NCI-H1105 treated with DMSO at 0.1 percent for 48 hours (cell line): ENCODE measurements around the gene HS6ST3.

Experiments used
- DNase-seq: peaks from one replicate; lab custom pipeline; 2025; lab: John Stamatoyannopoulos, UW

The HS6ST3 gene

DNA sequence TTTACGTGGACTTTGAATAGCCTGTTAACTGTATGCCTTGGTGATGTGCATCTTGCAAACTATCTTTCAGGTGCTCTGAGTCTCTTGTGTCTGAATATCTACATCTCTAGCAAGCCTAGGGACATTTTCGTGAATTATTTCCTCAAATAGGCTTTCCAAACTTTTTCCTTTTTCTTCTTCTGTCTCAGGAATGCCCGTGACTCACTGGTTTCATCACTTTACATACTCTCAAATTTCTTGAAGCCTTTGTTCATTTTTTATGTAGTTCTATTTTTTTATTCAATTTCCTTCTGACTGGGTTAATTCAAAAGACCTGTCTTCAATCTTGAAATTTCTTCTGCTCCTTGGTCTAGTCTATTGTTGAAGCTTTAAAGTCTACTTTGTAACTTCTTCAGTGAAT is 572.1 kb downstream of the HS6ST3 start:
- no peak for DNase-seq

DNA sequence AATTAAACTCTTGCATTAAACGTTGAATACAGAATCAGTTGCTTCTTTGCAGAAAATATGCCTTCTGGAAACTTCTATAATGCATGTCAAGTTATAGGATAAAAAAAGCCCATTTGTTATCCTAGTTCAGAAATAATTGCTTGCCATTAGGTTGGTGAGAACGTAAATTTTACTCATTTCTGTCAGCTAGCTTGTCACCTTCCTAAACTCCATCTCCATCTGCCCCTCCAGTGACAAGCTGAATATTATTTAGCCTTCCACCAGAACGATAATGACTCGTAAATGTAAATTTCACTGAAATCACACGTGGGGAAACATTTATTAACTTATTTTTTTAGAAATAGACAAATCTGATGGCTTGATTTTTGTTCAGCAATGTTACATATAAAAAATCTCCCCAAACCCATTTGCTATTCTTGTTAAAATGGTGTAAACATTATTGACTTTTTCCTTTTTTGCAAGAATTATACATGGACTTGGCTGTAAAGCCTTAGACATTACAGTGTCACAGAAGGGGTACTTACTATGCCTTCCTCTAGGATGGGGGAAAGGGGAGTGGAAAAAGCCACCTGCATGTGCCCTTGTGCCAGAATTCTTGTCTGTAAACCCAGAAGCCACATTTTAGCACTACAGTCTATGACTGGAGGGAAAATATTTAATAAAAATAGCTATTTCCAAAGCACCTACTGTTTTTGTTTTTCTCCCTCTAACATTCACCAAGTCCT is 577.5 kb downstream of the HS6ST3 start:
- DNase-seq, result no peak

DNA sequence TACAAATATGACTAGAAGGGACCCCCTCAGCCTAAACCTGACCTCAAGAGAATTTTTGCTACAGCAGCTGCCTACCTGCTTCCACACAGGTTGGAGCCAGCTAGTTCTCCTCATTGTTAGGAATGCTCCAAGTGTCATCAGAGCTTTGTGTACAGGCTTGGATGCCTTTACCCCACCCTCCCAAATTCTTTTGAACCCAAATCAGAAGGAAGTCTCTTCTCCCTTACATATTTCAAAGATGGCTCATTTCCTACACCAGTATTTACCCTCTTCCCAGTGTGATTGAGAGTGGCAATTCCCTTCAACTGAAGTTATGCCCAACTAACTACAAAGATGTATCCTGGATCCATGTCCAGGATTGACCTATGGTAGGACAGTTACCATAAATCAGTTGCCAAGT is 581.2 kb downstream of the HS6ST3 start:
- DNase-seq, result no peak

DNA sequence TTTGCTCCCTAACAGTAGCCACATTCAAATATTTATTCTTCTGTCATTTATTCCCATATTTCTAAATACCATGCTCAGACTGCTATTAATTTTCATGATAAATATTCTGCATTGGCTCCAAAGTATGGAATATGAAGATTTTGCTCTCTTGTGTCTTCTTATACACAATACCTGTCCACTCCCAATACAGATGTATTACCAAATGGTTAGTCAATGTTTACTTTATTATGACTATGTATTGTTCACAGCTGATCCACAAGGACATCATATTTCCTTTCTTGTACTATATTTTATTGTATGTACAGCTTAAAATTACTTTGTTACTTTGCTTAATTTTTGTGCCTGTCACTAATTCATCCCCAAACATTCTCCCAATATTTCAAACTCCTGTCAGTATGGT is 582.1 kb downstream of the HS6ST3 start:
- DNase-seq, result no peak

DNA sequence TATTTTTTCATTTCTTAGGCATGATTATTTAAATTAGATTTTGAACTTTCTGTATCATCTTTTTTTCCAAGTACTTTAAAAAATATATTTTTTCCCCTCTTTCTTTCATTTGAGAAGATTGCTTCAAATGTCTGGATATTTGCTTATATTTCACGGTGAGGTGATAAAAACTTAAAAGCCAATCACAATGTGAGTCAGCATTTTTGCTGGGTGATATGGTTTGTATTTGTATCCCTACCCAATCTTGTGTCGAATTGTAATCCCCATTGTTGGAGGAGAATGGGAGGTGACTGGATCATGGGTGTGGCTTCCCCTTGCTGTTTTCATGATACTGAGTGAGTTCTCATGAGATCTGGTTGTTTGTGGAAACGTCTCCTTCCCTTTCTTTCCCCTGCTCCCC is 583.9 kb downstream of the HS6ST3 start:
- no peak for DNase-seq

DNA sequence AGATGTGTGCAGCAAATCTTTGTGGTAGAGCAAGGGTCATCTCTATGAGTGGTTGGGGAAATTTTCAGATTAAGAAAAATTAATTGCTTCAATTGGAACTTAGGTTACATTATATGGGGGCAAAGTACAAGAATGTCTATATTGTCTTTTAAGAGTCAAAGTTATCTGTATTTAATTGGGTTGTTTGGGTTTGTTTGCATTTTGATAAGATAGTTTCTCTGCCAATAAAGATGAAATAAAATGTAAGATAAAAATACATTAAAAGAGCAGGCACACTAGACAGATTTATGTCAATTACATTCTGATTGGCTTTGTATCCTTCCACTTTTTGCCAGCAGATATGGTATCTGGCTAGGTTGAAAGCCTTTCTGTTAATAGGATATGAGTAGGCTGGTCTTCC is 587.1 kb downstream of the HS6ST3 start:
- DNase-seq, result no peak

DNA sequence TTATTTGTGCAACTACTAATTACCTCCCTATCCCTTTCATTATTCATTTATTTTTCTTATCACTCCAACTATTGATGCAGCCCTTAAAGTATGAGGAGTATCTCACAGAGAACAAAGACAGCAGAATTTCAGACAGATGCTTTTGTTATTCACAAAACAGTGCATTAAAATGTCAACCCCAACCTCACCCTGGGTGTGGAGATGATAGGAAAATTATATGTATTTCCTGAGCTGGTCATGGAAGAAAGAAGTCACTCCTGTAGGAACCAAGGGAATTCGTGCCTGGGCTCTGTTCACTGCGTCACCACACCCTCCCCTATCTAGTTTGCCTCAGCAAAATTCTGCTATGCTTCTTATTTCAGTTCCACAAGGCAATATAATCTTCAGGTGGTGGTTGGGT is 588.9 kb downstream of the HS6ST3 start:
- DNase-seq, result no peak

DNA sequence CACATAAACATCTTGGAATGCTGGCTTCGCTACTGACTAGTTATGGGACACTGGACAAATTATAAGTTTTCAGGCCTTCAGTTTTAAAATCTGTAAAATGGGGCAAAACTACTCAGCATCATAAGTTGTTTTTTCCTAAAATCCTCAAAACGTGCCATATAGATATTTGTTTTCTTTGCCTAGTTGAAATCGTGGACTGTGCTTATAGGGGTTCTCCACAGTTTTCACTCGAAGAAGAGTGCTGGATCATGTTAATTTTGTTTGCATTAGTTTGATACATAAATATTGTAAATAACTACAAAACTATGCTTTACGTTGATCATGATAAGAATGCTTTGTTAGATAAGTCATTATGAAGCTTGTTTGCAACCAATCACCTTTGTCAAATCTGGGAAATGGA is 591.0 kb downstream of the HS6ST3 start:
- DNase-seq, result no peak

DNA sequence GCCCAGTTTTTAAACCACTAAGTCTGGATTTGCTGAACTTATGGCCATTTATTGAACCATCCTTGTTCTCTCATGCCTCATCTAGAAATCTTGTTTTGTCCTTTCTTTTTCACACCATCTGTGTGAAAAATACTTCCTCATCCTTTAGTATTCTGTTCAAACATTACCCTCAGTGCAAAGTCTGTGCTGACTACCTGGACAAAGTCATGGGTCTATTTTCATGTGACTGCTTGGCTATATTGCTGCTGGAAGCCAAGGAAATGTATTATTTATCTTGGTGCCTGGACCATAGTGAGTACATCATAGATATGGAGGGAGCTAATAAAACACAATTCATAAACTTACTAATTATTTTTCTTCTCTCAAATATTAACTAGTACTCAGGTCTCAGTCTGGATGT is 591.9 kb downstream of the HS6ST3 start:
- DNase-seq, result no peak

DNA sequence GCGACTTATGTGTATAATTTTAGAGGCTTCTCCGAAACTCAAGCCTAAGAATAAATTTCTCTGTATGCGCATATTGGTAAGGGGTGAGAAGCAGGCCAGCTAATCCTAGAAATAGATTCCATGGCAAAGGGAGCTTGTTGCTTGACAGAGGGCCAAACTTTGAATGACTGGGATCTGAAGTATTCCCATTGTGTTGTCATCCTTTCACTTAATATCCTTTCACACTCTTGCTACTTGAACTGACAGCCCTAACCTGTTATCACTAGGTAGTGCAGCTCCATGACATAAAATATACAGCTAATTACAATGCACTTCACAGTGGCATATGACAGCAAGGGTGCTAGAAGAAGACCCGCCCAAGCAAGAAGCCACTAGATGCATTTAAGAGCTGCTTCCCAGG is 594.6 kb downstream of the HS6ST3 start:
- DNase-seq, result no peak

DNA sequence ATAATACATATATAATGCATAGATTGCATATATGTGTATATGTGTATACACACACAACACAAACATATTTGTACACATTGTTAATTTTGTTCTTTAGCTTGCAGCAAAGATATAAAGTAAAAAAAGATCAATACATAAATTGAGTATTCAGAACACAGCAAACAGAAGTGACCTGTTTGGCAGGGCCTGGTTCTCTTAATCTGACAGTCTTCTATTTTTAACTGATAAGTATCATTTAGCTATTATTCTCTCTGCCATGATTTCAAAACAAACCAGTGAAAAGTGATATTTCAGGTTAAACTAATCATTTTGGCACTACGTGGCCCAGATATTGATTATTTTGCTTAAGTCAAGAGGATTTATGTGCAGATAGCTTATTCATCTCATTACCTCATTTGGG is 595.0 kb downstream of the HS6ST3 start:
- no peak for DNase-seq

DNA sequence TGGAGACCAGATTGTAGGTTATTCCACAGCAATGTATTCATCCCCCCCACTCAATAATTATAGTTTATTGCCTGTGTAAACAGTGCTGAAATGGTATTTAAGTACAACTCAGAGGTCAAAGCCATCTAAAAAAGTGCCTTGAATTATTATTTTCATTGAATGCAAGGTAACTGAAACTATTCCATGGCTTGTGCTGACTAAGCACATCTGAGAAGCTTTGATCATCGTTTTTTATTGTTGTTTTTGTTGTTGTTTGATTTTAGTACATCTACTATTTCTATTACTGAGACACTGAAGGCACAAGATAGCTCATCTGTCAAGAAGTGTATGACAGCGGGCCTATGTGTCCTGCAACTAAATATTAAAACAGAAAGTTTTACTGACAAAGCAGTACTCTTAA is 596.4 kb downstream of the HS6ST3 start:
- DNase-seq, result no peak

DNA sequence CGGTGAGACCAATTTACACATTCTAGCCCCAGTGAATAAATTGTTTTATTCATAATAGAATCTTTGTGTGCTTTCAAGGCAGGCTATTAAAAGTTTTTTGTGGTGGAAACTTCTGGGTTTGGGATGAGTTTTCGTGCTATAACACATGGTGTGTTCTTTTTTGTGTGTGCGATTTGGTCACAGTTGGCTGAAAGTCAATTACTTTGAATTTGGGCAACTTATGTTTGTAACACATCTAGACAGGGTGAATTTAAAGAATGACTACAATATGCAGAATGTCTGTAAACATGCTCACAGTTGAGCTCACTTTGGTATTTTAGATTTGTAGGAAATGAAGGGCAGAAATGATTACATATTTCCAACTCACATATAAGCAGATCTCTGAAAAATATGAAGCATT is 597.3 kb downstream of the HS6ST3 start:
- DNase-seq, result no peak

DNA sequence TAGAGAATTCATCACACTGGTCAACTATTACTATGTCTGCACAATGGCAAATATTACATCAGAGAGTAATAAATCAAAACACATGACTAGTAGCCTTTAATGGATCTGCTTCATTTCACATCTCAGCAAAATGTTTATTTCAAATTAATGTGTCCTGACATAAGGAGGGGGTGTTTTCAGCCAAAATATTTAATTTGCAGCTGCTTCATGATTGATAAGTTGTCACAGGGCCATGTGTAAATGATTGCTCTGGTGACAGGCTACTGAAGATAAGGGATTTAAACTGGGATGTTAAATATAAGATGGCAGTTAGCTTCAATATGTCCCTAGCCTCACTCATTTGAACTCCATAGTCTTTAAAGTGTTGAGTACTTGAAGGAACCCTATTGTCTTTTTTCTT is 601.1 kb downstream of the HS6ST3 start:
- DNase-seq, result no peak

DNA sequence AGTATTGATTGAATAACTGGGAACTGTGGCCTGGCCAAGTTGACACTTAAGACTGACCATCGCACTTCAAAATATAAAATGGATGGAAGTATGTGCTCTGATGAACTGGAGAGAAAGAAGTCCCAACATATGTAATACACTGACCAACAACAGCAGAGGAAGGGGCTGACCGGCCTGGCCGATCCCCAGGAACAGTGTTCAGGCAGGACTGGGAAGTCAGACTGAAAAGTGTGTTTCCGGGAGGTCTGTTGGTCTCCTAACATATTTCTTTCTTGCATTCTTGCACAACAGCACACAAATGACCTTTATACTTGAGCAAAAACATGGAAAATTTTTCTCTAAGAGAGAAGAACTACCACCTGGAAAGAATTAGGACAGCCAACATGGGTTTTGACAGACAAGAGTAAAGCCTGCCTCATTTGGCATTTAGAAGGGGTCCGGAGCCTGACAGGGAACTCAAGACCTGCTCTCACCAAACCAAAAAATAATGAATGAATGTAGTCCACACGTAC is 606.5 kb downstream of the HS6ST3 start:
- DNase-seq, result no peak

DNA sequence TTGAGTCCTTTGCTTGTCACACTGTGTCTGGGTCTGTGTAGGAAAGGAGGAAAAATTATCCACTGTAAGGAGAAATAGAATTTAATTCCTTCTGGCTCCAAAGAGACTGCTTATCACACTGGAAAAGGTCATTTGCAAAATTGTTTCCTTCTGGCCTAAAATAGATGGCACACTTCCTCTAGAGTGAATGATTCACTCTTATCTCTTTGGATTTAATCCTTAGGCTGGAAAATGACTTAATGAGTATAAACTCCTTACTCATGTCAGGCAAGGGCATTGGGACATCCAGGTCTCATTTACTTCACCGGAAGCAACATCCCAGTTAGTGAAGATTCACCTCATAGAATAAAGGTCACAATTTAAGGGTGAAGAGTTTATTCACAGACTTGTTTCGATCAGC is 610.8 kb downstream of the HS6ST3 start:
- no peak for DNase-seq

DNA sequence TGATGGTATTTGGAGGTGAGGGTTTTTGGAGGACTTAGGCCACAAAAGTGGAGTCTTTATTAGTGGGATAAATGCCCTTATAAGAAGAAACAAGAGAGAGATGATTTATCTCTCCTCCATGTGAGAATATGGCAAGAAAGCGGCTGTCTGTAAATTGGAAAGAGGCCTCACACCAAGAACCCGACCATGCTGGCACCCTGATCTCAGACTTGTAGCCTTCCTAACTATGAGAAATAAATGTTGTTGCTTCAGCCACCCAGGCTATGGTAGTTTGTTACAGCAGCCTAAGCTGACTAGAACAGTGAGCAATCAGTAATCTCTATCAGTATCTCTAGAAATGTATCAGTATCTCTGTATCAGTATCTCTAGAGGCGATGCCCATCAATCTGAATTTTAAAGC is 617.2 kb downstream of the HS6ST3 start:
- DNase-seq, result no peak

DNA sequence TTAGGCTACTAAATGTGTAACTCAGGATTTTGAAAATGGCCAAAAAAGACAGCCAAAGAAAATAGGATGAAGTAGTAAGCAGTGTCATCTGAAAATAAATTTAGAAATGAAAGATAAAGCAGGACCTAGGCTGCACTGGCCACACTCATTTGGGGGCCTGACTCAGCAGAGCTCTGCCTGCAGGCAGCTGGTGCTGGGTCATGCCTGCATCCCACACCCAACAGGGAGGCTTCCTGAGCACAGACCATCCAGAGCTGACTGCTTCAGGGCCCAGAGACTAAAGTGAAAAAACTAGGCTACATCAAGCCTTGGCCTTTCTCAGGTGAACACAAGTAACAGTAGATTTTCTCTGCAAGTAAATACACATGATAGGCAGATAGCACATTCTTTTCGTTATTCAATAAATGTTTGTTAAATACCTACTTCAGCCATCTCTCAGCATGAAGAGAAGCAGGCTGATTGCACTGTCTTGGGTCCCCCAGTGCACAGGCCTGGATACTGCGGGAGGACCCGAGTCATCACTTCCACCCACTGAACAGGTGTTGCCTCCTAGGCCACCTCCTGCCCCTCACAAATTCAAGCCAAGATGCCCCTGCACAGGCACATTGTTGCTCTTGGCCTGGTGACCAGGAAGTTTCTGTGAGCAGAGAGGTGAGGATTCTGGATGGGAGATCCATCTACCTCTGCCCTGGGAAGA is 620.4 kb downstream of the HS6ST3 start:
- DNase-seq, result no peak

DNA sequence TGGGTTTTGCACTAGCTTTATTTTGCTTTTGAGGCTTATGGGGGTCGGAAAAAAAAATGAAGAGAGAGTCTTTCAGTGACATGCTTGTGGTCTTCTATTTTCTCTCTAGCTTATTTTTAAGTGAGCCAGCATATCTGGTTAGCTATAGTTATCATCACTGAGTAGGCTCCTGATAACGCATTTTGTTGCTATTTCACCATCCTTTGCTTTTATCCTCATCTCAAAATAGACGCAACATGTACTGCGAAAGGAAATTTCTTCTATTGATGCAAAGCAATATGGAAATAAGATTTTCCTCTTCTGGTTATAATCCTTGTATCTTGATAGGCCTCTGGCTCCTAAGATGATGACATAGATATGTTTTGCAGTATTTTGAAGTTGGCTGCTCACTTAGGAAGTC is 630.5 kb downstream of the HS6ST3 start:
- DNase-seq, result no peak

DNA sequence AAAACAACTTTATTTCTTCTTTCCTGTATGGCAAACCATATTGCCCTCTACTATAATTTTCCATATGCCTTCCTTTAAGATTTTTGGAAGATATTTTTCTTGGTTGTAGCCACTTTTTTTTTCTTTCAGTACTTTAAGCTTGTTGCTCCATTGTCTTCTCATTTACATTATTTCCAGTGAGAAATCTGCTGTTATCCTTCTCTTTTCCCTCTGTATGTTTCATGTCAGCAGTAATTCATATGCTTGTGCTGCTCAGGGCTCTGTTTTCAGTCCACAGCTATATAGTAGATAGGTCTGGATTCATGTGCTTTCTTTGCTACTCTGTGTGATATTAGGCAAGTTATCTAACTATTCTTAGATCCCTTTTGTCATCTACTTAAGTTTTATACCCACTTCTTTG is 636.7 kb downstream of the HS6ST3 start:
- DNase-seq, result no peak

DNA sequence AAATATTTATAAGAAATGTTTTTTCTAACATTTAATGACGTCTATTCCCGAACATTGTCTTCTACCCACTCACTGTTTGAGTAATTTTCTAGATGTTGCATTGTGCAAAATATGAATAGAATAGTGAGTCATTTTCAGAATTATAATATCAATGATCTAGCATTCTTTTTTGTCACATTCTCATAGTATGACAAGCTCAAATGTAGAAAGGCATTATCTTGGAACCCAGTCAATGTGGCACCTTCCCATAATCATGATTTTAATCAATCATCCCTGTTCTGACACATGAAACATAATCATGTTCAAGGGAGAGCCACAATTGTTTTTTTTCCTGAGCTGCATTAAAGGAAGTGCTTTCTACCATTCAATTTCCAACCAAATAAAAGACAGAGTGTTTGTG is 638.6 kb downstream of the HS6ST3 start:
- DNase-seq, result no peak

DNA sequence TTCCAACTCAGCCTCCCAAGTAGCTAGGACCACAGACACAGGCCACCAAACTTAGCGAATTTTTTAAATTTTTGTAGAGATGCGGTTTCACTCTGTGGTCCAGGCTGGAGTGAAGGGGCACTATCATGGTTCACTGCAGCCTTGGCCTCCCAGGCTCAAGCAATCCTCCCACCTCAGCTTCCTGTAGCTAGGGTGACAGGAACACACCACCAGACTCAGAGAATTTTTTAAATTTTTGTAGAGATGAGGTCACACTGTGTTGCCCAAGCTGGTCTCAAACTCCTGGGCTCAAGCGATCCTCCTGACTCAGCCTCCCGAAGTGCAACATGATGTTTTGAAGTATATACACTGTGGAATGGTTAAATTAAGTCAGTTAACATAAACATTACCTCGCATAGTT is 640.8 kb downstream of the HS6ST3 start:
- no peak for DNase-seq

DNA sequence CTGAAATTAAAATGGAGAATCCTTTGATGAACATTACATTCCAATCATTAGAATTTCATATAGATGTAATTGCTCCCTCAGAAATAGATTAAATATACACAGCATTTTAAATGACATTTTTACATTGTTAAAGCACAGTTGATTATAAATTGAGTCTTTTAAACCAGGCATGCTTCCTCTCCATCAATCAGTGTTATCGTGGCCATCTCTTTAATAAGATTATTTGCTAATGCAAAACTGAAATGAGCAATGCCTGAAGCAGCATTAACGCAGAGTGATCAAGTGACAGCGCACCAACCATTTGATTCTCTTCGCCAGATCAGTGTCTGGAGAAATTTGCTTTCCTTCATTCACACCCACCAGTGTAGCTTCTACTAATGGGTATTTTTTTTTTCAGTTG is 644.6 kb downstream of the HS6ST3 start:
- no peak for DNase-seq

DNA sequence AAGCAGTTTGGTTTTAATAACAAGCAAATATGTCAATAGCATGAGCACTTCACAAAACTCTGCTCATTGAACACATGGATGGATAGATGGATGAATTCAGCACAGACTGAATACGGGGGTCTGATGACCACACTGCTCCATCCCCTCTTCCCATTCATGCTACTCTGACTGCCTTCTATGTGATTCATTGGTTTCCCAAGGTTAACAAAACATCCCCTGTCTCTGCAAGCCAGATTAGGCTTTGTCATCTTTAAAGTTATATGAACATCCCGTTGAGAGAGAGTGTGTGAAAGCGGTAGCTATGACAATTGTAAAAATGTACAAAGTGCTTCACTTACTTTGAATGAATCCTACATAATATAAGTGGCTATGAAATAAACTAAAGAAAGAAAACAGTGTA is 651.9 kb downstream of the HS6ST3 start:
- DNase-seq, result no peak
